Measurements from ENCODE around the gene CCDC92.

DNA sequence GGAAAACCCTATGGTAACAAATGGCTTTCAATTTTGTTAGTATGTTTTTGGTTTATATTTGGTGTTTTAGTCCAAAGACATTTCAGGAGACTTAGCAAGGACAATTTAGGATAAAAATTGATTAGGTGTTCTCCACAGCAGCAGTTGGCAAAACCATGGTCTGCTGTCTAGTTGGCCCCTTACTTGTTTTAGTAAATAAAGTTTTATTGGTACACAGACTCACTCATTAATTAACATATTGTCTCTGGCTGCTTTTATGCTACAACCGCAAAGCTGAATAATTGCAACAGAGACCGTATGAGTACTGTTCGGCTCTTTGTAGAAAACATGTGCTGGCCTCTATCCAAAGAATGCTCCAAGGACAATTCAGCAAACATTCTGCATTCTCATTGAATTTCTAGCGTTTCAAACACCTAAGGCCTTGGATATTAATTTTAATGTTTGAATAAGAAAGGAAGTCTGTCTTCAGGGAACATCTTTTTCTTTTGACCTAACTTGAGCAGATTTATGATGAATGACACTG lies 77.7 kb downstream of the CCDC92 start:
- TF ChIP-seq MXI1 (IDR thresholded peaks at IDR 0.05; ENCODE audit: low read depth, low read length) (no peak), EZH2phosphoT487 (IDR thresholded peaks at IDR 0.05; ENCODE audit: borderline replicate concordance, low read depth) (no peak), POLR2AphosphoS5 (IDR thresholded peaks at IDR 0.05; ENCODE audit: low read depth, low read length) (no peak), RCOR1 (IDR thresholded peaks at IDR 0.05; ENCODE audit: low read length) (no peak)
- TF ChIP-seq, protein P1, sequence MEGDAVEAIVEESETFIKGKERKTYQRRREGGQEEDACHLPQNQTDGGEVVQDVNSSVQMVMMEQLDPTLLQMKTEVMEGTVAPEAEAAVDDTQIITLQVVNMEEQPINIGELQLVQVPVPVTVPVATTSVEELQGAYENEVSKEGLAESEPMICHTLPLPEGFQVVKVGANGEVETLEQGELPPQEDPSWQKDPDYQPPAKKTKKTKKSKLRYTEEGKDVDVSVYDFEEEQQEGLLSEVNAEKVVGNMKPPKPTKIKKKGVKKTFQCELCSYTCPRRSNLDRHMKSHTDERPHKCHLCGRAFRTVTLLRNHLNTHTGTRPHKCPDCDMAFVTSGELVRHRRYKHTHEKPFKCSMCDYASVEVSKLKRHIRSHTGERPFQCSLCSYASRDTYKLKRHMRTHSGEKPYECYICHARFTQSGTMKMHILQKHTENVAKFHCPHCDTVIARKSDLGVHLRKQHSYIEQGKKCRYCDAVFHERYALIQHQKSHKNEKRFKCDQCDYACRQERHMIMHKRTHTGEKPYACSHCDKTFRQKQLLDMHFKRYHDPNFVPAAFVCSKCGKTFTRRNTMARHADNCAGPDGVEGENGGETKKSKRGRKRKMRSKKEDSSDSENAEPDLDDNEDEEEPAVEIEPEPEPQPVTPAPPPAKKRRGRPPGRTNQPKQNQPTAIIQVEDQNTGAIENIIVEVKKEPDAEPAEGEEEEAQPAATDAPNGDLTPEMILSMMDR (IDR thresholded peaks at IDR 0.05): no peak
- TF ChIP-seq, protein P2, sequence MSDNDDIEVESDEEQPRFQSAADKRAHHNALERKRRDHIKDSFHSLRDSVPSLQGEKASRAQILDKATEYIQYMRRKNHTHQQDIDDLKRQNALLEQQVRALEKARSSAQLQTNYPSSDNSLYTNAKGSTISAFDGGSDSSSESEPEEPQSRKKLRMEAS (IDR thresholded peaks at IDR 0.05; ENCODE audit: low read depth): no peak

Data from SK-N-SH (cell line).